Suppressor macrophage treated with lipopolysaccharide for 1 hour (primary cell): ENCODE results near the gene CAVIN2.
"Not testable (repeated sequence)": the region's sequence is repeated elsewhere in the genome, so short reads cannot be mapped to it uniquely, and the experiment has no call there.

Experiments used
- DNase-seq, 3 donors: peaks; one replicate each; pipeline ENCODE4 v3.0.0-alpha.2; 2020 to 2022

The CAVIN2 gene

GRCh38 chr2:191799526-191799925 lies 47.4 kb downstream of the CAVIN2 start:
- no peak for DNase-seq

GRCh38 chr2:191797942-191798876 lies 48.7 kb downstream of the CAVIN2 start:
- no peak for DNase-seq

GRCh38 chr2:191797500-191797899 lies 49.4 kb downstream of the CAVIN2 start:
- no peak for DNase-seq

- no peak for DNase-seq
Measured at GRCh38 chr2:191795715-191796114, 51.2 kb downstream of the CAVIN2 start.

GRCh38 chr2:191791953-191792560 lies 54.8 kb downstream of the CAVIN2 start:
- DNase-seq: no peak

- DNase-seq: no peak
Measured at GRCh38 chr2:191790737-191791136, 56.2 kb downstream of the CAVIN2 start.

- peak; percentile 47 to 74 (median 61) for DNase-seq
Measured at GRCh38 chr2:191789796-191790195, 57.1 kb downstream of the CAVIN2 start.

GRCh38 chr2:191786694-191787093 lies 60.2 kb downstream of the CAVIN2 start:
- no peak for DNase-seq

- DNase-seq: not testable (repeated sequence)
Measured at GRCh38 chr2:191785651-191786050, 61.2 kb downstream of the CAVIN2 start.
